ENCODE data around the gene JAK3.

The JAK3 gene

GRCh38 chr19:17881701-17882100 is 33.9 kb upstream of the JAK3 start:
- no peak for TF ChIP-seq CTCF (conservative IDR thresholded peaks at IDR 0.05; ENCODE audit: low read depth, low read length)
- no peak for DNase-seq (ENCODE audit: low read depth)

GRCh38 chr19:17879466-17879865 is 31.7 kb upstream of the JAK3 start:
- no peak overlapping the region for H3K4me3 ChIP-seq (ENCODE audit: low read depth, low read length)
- no peak for TF ChIP-seq CTCF (conservative IDR thresholded peaks at IDR 0.05; ENCODE audit: low read depth, low read length)
- no peak for DNase-seq (ENCODE audit: low read depth)

More at GRCh38 chr19:17881701-17882100, 33.9 kb upstream of the JAK3 start:
- H3K4me3 ChIP-seq (ENCODE audit: low read depth, low read length): no peak overlapping the region

DNA sequence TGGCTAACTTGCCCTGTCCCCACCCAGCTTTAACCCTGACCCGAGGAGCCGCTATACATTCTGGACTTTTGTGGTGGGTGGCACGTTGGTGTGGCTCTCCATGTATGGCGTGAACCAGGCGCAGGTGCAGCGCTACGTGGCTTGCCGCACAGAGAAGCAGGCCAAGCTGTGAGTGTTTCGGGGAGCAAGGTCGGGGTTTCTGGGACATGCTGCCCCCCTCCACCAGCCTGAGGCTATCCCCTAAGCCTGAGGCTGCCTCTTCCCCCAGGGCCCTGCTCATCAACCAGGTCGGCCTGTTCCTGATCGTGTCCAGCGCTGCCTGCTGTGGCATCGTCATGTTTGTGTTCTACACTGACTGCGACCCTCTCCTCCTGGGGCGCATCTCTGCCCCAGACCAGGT is 29.9 kb upstream of the JAK3 start:
- no peak overlapping the region for H3K4me3 ChIP-seq (ENCODE audit: low read depth, low read length)
- no peak for DNase-seq (ENCODE audit: low read depth)
- TF ChIP-seq CTCF (conservative IDR thresholded peaks at IDR 0.05; ENCODE audit: low read depth, low read length): no peak

DNA sequence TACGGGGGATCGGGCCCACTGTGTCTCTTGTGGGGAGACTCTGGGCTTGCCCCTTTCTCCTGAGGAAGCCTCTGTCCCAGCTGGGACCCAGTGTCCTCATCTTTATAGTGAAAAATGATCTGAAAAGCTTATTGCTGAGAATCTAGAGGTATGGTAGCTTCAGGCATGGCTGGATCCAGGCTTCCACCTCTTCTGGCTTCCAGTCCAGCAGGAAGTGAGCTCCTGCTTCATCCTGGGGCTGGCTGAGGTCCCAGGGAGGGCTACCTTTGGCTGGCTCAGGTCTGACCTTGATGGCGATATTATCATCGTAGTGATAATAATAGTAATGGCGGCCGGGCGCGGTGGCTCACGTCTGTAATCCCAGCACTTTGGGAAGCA is 27.0 kb upstream of the JAK3 start:
- no peak overlapping the region for H3K4me3 ChIP-seq (ENCODE audit: low read depth, low read length)
- no peak for DNase-seq (ENCODE audit: low read depth)
- TF ChIP-seq CTCF (conservative IDR thresholded peaks at IDR 0.05; ENCODE audit: low read depth, low read length): no peak

- TF ChIP-seq CTCF (conservative IDR thresholded peaks at IDR 0.05; ENCODE audit: low read depth, low read length): no peak
- DNase-seq (ENCODE audit: low read depth): no peak
- H3K4me3 ChIP-seq (ENCODE audit: low read depth, low read length): no peak overlapping the region
Observed at GRCh38 chr19:17873786-17874757, 26.3 kb upstream of the JAK3 start.

GRCh38 chr19:17872251-17873001 is 24.6 kb upstream of the JAK3 start:
- TF ChIP-seq CTCF (conservative IDR thresholded peaks at IDR 0.05; ENCODE audit: low read depth, low read length): no peak
- no peak overlapping the region for H3K4me3 ChIP-seq (ENCODE audit: low read depth, low read length)
- DNase-seq (ENCODE audit: low read depth): no peak
